AG10803 (cell line): ENCODE results near the gene PEA15.

Experiments used
- DNase-seq: peaks from one replicate; pipeline ENCODE4 v3.0.0; 2010; ENCODE audit warnings: low read depth
- H3K4me3 ChIP-seq: 2 replicates; pipeline ENCODE4 v1.5.1; 2011; ENCODE audit warnings: mild to moderate bottlenecking, low read length, control low read depth
- TF ChIP-seq, protein P1 (sequence below): conservative IDR thresholded peaks from 2 replicates; pipeline ENCODE4 v1.5.1; 2011; ENCODE audit warnings: mild to moderate bottlenecking, low read length, control low read depth, inconsistent platforms

PEA15 gene

GRCh38 chr1:160238408-160238807 lies 33.2 kb downstream of the PEA15 start:
- DNase-seq: no peak
- no peak overlapping the region for H3K4me3 ChIP-seq
- TF ChIP-seq, protein P1, sequence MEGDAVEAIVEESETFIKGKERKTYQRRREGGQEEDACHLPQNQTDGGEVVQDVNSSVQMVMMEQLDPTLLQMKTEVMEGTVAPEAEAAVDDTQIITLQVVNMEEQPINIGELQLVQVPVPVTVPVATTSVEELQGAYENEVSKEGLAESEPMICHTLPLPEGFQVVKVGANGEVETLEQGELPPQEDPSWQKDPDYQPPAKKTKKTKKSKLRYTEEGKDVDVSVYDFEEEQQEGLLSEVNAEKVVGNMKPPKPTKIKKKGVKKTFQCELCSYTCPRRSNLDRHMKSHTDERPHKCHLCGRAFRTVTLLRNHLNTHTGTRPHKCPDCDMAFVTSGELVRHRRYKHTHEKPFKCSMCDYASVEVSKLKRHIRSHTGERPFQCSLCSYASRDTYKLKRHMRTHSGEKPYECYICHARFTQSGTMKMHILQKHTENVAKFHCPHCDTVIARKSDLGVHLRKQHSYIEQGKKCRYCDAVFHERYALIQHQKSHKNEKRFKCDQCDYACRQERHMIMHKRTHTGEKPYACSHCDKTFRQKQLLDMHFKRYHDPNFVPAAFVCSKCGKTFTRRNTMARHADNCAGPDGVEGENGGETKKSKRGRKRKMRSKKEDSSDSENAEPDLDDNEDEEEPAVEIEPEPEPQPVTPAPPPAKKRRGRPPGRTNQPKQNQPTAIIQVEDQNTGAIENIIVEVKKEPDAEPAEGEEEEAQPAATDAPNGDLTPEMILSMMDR: no peak

DNA sequence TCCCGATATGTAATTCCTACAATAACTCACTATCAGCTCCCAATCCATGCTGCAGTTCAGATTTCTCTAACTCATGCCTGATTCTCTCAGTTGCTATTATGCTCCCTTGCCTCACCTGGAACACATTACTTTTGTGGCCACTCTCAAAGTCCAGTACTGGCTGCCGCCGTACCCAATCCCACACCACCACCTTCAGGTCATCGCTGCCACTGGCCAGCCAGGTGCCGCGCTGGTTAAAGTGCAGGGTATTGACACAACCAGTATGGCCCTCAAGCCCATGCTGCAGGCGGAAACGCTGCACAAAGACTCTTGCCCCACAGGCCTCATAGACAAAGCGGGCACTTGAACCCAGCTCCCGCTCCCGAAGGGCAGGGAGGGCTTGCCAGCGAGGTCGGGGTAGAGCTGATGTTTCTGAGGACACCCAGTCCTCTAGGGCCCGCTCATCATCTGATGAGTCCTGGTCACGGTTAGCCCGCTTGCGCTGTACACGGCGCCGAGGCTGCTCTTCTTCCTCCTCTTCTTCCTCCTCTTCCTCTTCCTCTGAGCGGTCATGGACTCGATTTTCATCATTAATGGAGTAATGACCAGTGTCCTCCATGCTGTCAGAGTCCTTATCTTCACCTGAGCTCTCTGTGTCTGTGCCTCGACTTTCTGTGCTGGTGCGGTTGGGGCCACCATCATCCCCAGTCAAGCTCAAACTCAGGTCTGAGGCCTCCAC lies 34.6 kb downstream of the PEA15 start:
- no peak for DNase-seq
- TF ChIP-seq, protein P1: no peak
- no peak overlapping the region for H3K4me3 ChIP-seq

- no peak for DNase-seq
- TF ChIP-seq, protein P1: no peak
- no peak overlapping the region for H3K4me3 ChIP-seq
Observed at GRCh38 chr1:160243767-160244166, 38.6 kb downstream of the PEA15 start.

- TF ChIP-seq, protein P1: no peak
- no peak for DNase-seq
- no peak overlapping the region for H3K4me3 ChIP-seq
Observed at GRCh38 chr1:160244209-160244608, 39.0 kb downstream of the PEA15 start.

DNA sequence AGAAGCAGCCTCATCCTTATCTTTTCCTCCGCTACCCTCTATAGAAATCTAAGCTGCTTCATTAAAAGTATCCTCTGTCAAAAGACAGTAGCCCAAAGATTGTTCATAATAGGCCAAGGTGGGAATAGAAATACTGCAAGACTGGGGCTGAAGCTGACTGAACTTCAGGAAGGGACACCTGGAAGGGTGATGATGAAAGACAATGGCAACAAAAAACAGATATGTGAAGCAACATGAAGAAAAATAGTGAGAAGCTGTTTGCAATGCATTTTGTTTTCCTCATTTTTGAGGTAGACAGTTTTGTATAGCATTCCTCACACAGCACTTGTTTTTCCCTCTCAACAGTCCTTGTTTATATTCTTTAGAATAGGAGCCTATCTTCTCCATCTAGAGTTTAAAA lies 40.2 kb downstream of the PEA15 start:
- H3K4me3 ChIP-seq: no peak overlapping the region
- DNase-seq: no peak
- TF ChIP-seq, protein P1: no peak

DNA sequence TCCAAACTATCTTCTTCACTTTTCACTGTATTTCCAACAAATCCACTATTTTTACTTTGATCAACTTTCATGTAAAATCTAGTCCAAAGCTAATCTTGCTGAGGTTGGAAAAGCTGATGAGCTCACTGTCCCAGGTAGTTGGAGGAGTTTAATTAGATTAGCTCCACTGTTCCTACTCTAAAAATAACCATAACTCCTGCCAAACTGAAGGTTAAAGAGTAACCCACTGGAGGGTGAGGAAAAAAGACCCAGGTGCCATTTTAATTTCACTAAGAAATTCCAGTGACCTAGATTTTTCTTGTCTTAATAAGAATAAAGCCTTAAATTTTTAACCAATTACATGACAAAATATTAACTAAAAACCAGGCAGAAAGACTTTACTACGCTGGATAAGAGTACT lies 41.9 kb downstream of the PEA15 start:
- TF ChIP-seq, protein P1: no peak
- no peak for DNase-seq
- H3K4me3 ChIP-seq: no peak overlapping the region

GRCh38 chr1:160251011-160251410 lies 45.8 kb downstream of the PEA15 start:
- no peak overlapping the region for H3K4me3 ChIP-seq
- no peak for DNase-seq
- TF ChIP-seq, protein P1: no peak
